Tibial nerve (tissue), 3 donors: ENCODE results near the gene B3GALT6.

Source experiments
- POLR2A ChIP-seq, 2 donors: fragments of 450-650 bp; IDR thresholded peaks; one replicate each; pipeline ENCODE4 v1.6.1; 2017; ENCODE audit warnings: antibody characterized with exemption in 2 of 2, mild to moderate bottlenecking in 2 of 2, moderate library complexity in 2 of 2
- TF ChIP-seq, protein P1 (sequence below), 5 experiments: fragments of 200-600 bp in 3 of 5; fragments of 450-650 bp in 2 of 5; sonication (generic) in 3 of 5; IDR thresholded peaks; one replicate each; pipeline ENCODE4 v1.5.1; 2016 to 2019; ENCODE audit warnings: antibody characterized with exemption in 5 of 5, mild to moderate bottlenecking in 3 of 5, moderate library complexity in 2 of 5

GRCh38 chr1:1197551-1198422 is 34.2 kb upstream of the B3GALT6 start:
- TF ChIP-seq, protein P1, sequence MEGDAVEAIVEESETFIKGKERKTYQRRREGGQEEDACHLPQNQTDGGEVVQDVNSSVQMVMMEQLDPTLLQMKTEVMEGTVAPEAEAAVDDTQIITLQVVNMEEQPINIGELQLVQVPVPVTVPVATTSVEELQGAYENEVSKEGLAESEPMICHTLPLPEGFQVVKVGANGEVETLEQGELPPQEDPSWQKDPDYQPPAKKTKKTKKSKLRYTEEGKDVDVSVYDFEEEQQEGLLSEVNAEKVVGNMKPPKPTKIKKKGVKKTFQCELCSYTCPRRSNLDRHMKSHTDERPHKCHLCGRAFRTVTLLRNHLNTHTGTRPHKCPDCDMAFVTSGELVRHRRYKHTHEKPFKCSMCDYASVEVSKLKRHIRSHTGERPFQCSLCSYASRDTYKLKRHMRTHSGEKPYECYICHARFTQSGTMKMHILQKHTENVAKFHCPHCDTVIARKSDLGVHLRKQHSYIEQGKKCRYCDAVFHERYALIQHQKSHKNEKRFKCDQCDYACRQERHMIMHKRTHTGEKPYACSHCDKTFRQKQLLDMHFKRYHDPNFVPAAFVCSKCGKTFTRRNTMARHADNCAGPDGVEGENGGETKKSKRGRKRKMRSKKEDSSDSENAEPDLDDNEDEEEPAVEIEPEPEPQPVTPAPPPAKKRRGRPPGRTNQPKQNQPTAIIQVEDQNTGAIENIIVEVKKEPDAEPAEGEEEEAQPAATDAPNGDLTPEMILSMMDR (IDR thresholded peaks at IDR 0.05), result no peak
- TF ChIP-seq POLR2A (IDR thresholded peaks at IDR 0.05), result no peak
